Activated CD4-positive, alpha-beta T cell treated with anti-CD3 and anti-CD28 coated beads for 36 hours (primary cell): ENCODE data around the gene CKAP2. TPM values are rescaled to one million over a fixed set of nuclear protein-coding genes. Genes with fewer than 3 reads are reported as not detected.
"Not testable (repeated sequence)": the region's sequence is repeated elsewhere in the genome, so short reads cannot be mapped to it uniquely, and the experiment has no call there.

Source experiments
- ATAC-seq: fragments of 200-7000 bp; cut with Tn5 transposase; one replicate; pipeline ENCODE4 v1.10.0; 2021; ENCODE audit warnings: mild to moderate bottlenecking, moderate library complexity
- CTCF ChIA-PET: fragments of 350-600 bp; sonication (Branson Sonifier 250); formaldehyde crosslinking; loops from one replicate; lab custom pipeline; 2021; ENCODE audit warnings: antibody characterized with exemption; lab: Charles Lee
- POLR2A ChIA-PET: fragments of 350-600 bp; sonication (Branson Sonifier 250); formaldehyde crosslinking; loops from one replicate; lab custom pipeline; 2021; ENCODE audit warnings: antibody characterized with exemption, inconsistent platforms; lab: Charles Lee
- DNase-seq: peaks from one replicate; pipeline ENCODE4 v3.0.0-alpha.2; 2020
- H3K27ac Mint-ChIP-seq: one replicate; pipeline ENCODE4 v1.8.0; 2021; ENCODE audit warnings: mixed read lengths
- H3K27me3 Mint-ChIP-seq: one replicate; pipeline ENCODE4 v1.8.0; 2021; ENCODE audit warnings: mixed read lengths
- H3K36me3 Mint-ChIP-seq: one replicate; pipeline ENCODE4 v1.8.0; 2021; ENCODE audit warnings: low read depth, mixed read lengths
- H3K4me1 Mint-ChIP-seq: one replicate; pipeline ENCODE4 v1.8.0; 2021; ENCODE audit warnings: mixed read lengths
- H3K4me3 Mint-ChIP-seq: one replicate; pipeline ENCODE4 v1.8.0; 2021; ENCODE audit warnings: mild to moderate bottlenecking, moderate library complexity, mixed read lengths
- H3K9me3 Mint-ChIP-seq: one replicate; pipeline ENCODE4 v1.8.0; 2021; ENCODE audit warnings: low read depth, mixed read lengths
- intact Hi-C, 2 experiments: fragments of 100-400 bp; cut with DNase I in 1 of 2; cut with micrococcal nuclease in 1 of 2; formaldehyde crosslinking; loops; one replicate each; pipeline versions ENCODE4 v1.14.2 to v1.15.1; 2022 to 2024; cut with DNase I, micrococcal nuclease
- total RNA-seq, 2 experiments: library from RNA; stranded (reverse); gene quantifications; one replicate each; pipeline ENCODE4 v1.2.3, GENCODE V29; 2021

CKAP2 gene
- total RNA-seq, 2 experiments from 2014 or later, result 65.5 to 95.7 TPM

- POLR2A ChIA-PET, DNase-seq, H3K27me3 Mint-ChIP-seq, H3K9me3 Mint-ChIP-seq, H3K36me3 Mint-ChIP-seq, ATAC-seq, H3K4me3 Mint-ChIP-seq, H3K27ac Mint-ChIP-seq, intact Hi-C loops, CTCF ChIA-PET, H3K4me1 Mint-ChIP-seq: not testable (repeated sequence)
Measured at GRCh38 chr13:52491015-52491414, 35.7 kb downstream of the CKAP2 start.

- H3K27ac Mint-ChIP-seq, POLR2A ChIA-PET, ATAC-seq, H3K4me3 Mint-ChIP-seq, H3K9me3 Mint-ChIP-seq, CTCF ChIA-PET, H3K36me3 Mint-ChIP-seq, intact Hi-C loops, H3K4me1 Mint-ChIP-seq, DNase-seq, H3K27me3 Mint-ChIP-seq: not testable (repeated sequence)
Measured at GRCh38 chr13:52494241-52494640, 39.0 kb downstream of the CKAP2 start.

- H3K36me3 Mint-ChIP-seq, H3K9me3 Mint-ChIP-seq, H3K27ac Mint-ChIP-seq, CTCF ChIA-PET, ATAC-seq, POLR2A ChIA-PET, H3K4me1 Mint-ChIP-seq, intact Hi-C loops, DNase-seq, H3K4me3 Mint-ChIP-seq, H3K27me3 Mint-ChIP-seq: not testable (repeated sequence)
Measured at GRCh38 chr13:52497979-52498378, 42.7 kb downstream of the CKAP2 start.

GRCh38 chr13:52502277-52502676 is 47.0 kb downstream of the CKAP2 start:
- H3K27ac Mint-ChIP-seq, ATAC-seq, POLR2A ChIA-PET, CTCF ChIA-PET, H3K4me1 Mint-ChIP-seq, intact Hi-C loops, H3K4me3 Mint-ChIP-seq, H3K27me3 Mint-ChIP-seq, H3K36me3 Mint-ChIP-seq, DNase-seq: not testable (repeated sequence)
- peaks cover 11% of the 10 kb centered on the region for H3K9me3 Mint-ChIP-seq

GRCh38 chr13:52505843-52506242 is 50.6 kb downstream of the CKAP2 start:
- CTCF ChIA-PET, POLR2A ChIA-PET, H3K4me1 Mint-ChIP-seq, DNase-seq, intact Hi-C loops, H3K9me3 Mint-ChIP-seq, H3K27ac Mint-ChIP-seq, H3K27me3 Mint-ChIP-seq, ATAC-seq, H3K36me3 Mint-ChIP-seq, H3K4me3 Mint-ChIP-seq: not testable (repeated sequence)

- H3K27me3 Mint-ChIP-seq, H3K4me3 Mint-ChIP-seq, H3K9me3 Mint-ChIP-seq, H3K36me3 Mint-ChIP-seq, intact Hi-C loops, H3K27ac Mint-ChIP-seq, POLR2A ChIA-PET, H3K4me1 Mint-ChIP-seq, ATAC-seq, DNase-seq, CTCF ChIA-PET: not testable (repeated sequence)
Measured at GRCh38 chr13:52509532-52509931, 54.3 kb downstream of the CKAP2 start.

GRCh38 chr13:52510221-52510797 is 55.0 kb downstream of the CKAP2 start:
- POLR2A ChIA-PET, intact Hi-C loops, CTCF ChIA-PET, H3K9me3 Mint-ChIP-seq, H3K27me3 Mint-ChIP-seq, H3K27ac Mint-ChIP-seq, H3K36me3 Mint-ChIP-seq, DNase-seq, H3K4me1 Mint-ChIP-seq, ATAC-seq, H3K4me3 Mint-ChIP-seq: not testable (repeated sequence)

GRCh38 chr13:52511598-52511997 is 56.3 kb downstream of the CKAP2 start:
- H3K27me3 Mint-ChIP-seq, CTCF ChIA-PET, H3K4me1 Mint-ChIP-seq, POLR2A ChIA-PET, H3K36me3 Mint-ChIP-seq, H3K4me3 Mint-ChIP-seq, H3K27ac Mint-ChIP-seq, intact Hi-C loops, ATAC-seq, H3K9me3 Mint-ChIP-seq, DNase-seq: not testable (repeated sequence)

- H3K27me3 Mint-ChIP-seq, CTCF ChIA-PET: not testable (repeated sequence)
Measured at GRCh38 chr13:52513957-52514596, 58.8 kb downstream of the CKAP2 start.

GRCh38 chr13:52523323-52523722 is 68.0 kb downstream of the CKAP2 start:
- intact Hi-C loops, POLR2A ChIA-PET, CTCF ChIA-PET, H3K4me1 Mint-ChIP-seq, ATAC-seq, H3K36me3 Mint-ChIP-seq, DNase-seq, H3K4me3 Mint-ChIP-seq, H3K9me3 Mint-ChIP-seq, H3K27ac Mint-ChIP-seq: not testable (repeated sequence)
- peaks cover 14% of the 10 kb centered on the region for H3K27me3 Mint-ChIP-seq

More at GRCh38 chr13:52513957-52514596, 58.8 kb downstream of the CKAP2 start:
- H3K27ac Mint-ChIP-seq, H3K9me3 Mint-ChIP-seq, intact Hi-C loops, H3K36me3 Mint-ChIP-seq, H3K4me1 Mint-ChIP-seq, H3K4me3 Mint-ChIP-seq, POLR2A ChIA-PET: not testable (repeated sequence)
- peak; percentile 63 for DNase-seq
- peak; percentile 71 for ATAC-seq
